NCI-H526 (cell line): ENCODE data around the gene ZNF331.

Source experiments
- DNase-seq, 2 experiments: peaks; one replicate each; lab custom pipeline; 2025; lab: John Stamatoyannopoulos, UW

The ZNF331 gene

GRCh38 chr19:53520547-53521372 is 17.2 kb upstream of the ZNF331 start:
- DNase-seq = peak; percentile 99

- DNase-seq = peak in 1 of 2 experiments; percentile 51
Observed at GRCh38 chr19:53521373-53522202, 16.4 kb upstream of the ZNF331 start.

- DNase-seq = no peak
Observed at GRCh38 chr19:53525922-53526321, 12.0 kb upstream of the ZNF331 start.

GRCh38 chr19:53530622-53531021 is 7.3 kb upstream of the ZNF331 start:
- DNase-seq = no peak

GRCh38 chr19:53531457-53531856 is 6.5 kb upstream of the ZNF331 start:
- no peak for DNase-seq

- DNase-seq = no peak
Observed at GRCh38 chr19:53532362-53532761, 5.6 kb upstream of the ZNF331 start.

GRCh38 chr19:53536225-53536548 is 1.8 kb upstream of the ZNF331 start:
- DNase-seq = no peak

- DNase-seq = peak; percentile 66 to 74
Observed at GRCh38 chr19:53537121-53537520, 824 bp upstream of the ZNF331 start.

- peak in 1 of 2 experiments; percentile 55 for DNase-seq
Observed at GRCh38 chr19:53538378-53539109, 599 bp downstream of the ZNF331 start.

GRCh38 chr19:53540091-53540490 is 2.1 kb downstream of the ZNF331 start:
- DNase-seq = no peak

GRCh38 chr19:53541971-53542370 is 4.0 kb downstream of the ZNF331 start:
- DNase-seq = no peak

GRCh38 chr19:53545271-53546065 is 7.5 kb downstream of the ZNF331 start:
- DNase-seq = no peak

- DNase-seq = no peak
Observed at GRCh38 chr19:53546758-53547513, 9.0 kb downstream of the ZNF331 start.

- DNase-seq = no peak
Observed at GRCh38 chr19:53549340-53549739, 11.4 kb downstream of the ZNF331 start.

GRCh38 chr19:53552001-53552721 is 14.2 kb downstream of the ZNF331 start:
- no peak for DNase-seq

GRCh38 chr19:53553156-53553555 is 15.2 kb downstream of the ZNF331 start:
- peak in 1 of 2 experiments; percentile 50 for DNase-seq

- DNase-seq = peak; percentile 73 to 90
Observed at GRCh38 chr19:53553865-53554791, 16.2 kb downstream of the ZNF331 start.

GRCh38 chr19:53554804-53555203 is 16.9 kb downstream of the ZNF331 start:
- DNase-seq = peak in 1 of 2 experiments; percentile 29

GRCh38 chr19:53555352-53555751 is 17.4 kb downstream of the ZNF331 start:
- no peak for DNase-seq
